Osteoblast (primary cell): ENCODE results near the gene ABHD10. TPM values are rescaled to one million over a fixed set of nuclear protein-coding genes. Genes with fewer than 3 reads are reported as not detected.

Experiments used
- DNase-seq: peaks from one replicate; pipeline ENCODE4 v3.0.0; 2011; ENCODE audit warnings: low spot score, mixed read lengths; ENCODE audit not compliant: insufficient read length; ENCODE audit errors: missing footprints
- H2AFZ ChIP-seq: 2 replicates; pipeline ENCODE4 v1.6.0; 2011; ENCODE audit warnings: mild to moderate bottlenecking, low read length
- H3K27ac ChIP-seq: 2 replicates; pipeline ENCODE4 v1.5.1; 2011; ENCODE audit warnings: mild to moderate bottlenecking, low read depth, low read length, moderate library complexity
- H3K27me3 ChIP-seq: 2 replicates; pipeline ENCODE4 v1.6.0; 2012; ENCODE audit warnings: mild to moderate bottlenecking, control low read depth, inconsistent platforms, low read length, moderate library complexity; ENCODE audit not compliant: insufficient read depth
- H3K36me3 ChIP-seq: 2 replicates; pipeline ENCODE4 v1.5.1; 2011; ENCODE audit warnings: mild to moderate bottlenecking, low read length, control low read depth, moderate library complexity; ENCODE audit not compliant: insufficient read depth
- H3K4me1 ChIP-seq: 2 replicates; pipeline ENCODE4 v1.5.1; 2011; ENCODE audit warnings: mild to moderate bottlenecking, low read length, control low read depth, moderate library complexity; ENCODE audit not compliant: insufficient read depth
- H3K4me2 ChIP-seq: 2 replicates; pipeline ENCODE4 v1.6.0; 2011; ENCODE audit warnings: mild to moderate bottlenecking, low read length; ENCODE audit not compliant: insufficient read depth
- H3K4me3 ChIP-seq: fragments of 200-600 bp; sonication (generic); 3 replicates; pipeline ENCODE4 v1.5.1; 2012; ENCODE audit warnings: mild to moderate bottlenecking, low read length, inconsistent platforms; ENCODE audit not compliant: insufficient read depth
- H3K79me2 ChIP-seq: 2 replicates; pipeline ENCODE4 v1.6.0; 2012; ENCODE audit warnings: mild to moderate bottlenecking, low read length, control low read depth, inconsistent platforms; ENCODE audit not compliant: insufficient read depth
- H3K9me3 ChIP-seq: 2 replicates; pipeline ENCODE4 v1.5.1; 2011; ENCODE audit warnings: low read depth, low read length, control low read depth
- H4K20me1 ChIP-seq: 2 replicates; pipeline ENCODE4 v1.6.0; 2012; ENCODE audit warnings: mild to moderate bottlenecking, low read length, control low read depth; ENCODE audit not compliant: insufficient read depth
- CTCF ChIP-seq: IDR thresholded peaks from 2 replicates; pipeline ENCODE4 v1.5.1; 2011; ENCODE audit warnings: mild to moderate bottlenecking, low read depth, low read length, moderate library complexity; ENCODE audit errors: extremely low read depth
- total RNA-seq: library from RNA; depleted of rRNA; stranded (reverse); fragments of >200 nt; gene quantifications from 2 replicates; pipeline ENCODE4 v1.2.3, GENCODE V29; 2012

ABHD10 gene
- total RNA-seq, 1 donor, result 22.8 TPM

GRCh38 chr3:112005091-112005672 is 26.4 kb downstream of the ABHD10 start:
- no peak for TF ChIP-seq CTCF
- Histone ChIP-seq H4K20me1 (no peaks in the 10 kb centered on the region), H3K27ac (no peak overlapping the region), H3K4me2 (no peak overlapping the region), H3K27me3 (no peaks in the 10 kb centered on the region), H3K36me3 (no peaks in the 10 kb centered on the region), H3K4me1 (peaks cover 30% of the 10 kb centered on the region), H2AFZ (peak overlapping the region; percentile 39), H3K9me3 (no peaks in the 10 kb centered on the region), H3K79me2 (no peaks in the 10 kb centered on the region), H3K4me3 (no peak overlapping the region)
- no peak for DNase-seq

- Histone ChIP-seq H3K79me2 (no peaks in the 10 kb centered on the region), H3K27ac (peak overlapping the region; percentile 23), H3K27me3 (no peaks in the 10 kb centered on the region), H3K4me2 (peak overlapping the region; percentile 19), H3K4me3 (no peak overlapping the region), H4K20me1 (no peaks in the 10 kb centered on the region), H2AFZ (no peak overlapping the region), H3K9me3 (no peaks in the 10 kb centered on the region), H3K4me1 (peaks cover 22% of the 10 kb centered on the region), H3K36me3 (no peaks in the 10 kb centered on the region)
- DNase-seq, result no peak
- no peak for TF ChIP-seq CTCF
Measured at GRCh38 chr3:112007633-112008032, 28.8 kb downstream of the ABHD10 start.

GRCh38 chr3:112009670-112010069 is 30.8 kb downstream of the ABHD10 start:
- Histone ChIP-seq H3K27ac (no peak overlapping the region), H2AFZ (no peak overlapping the region), H3K79me2 (no peaks in the 10 kb centered on the region), H3K27me3 (no peaks in the 10 kb centered on the region), H3K4me1 (peaks cover 28% of the 10 kb centered on the region), H3K36me3 (no peaks in the 10 kb centered on the region), H3K4me2 (no peak overlapping the region), H3K9me3 (no peaks in the 10 kb centered on the region), H4K20me1 (no peaks in the 10 kb centered on the region), H3K4me3 (no peak overlapping the region)
- DNase-seq, result no peak
- no peak for TF ChIP-seq CTCF

- H3K27ac ChIP-seq, result no peak overlapping the region
- no peaks in the 10 kb centered on the region for H4K20me1 ChIP-seq
- H2AFZ ChIP-seq, result no peak overlapping the region
- H3K4me3 ChIP-seq, result no peak overlapping the region
- no peak for DNase-seq
- no peak overlapping the region for H3K4me2 ChIP-seq
- H3K9me3 ChIP-seq, result no peaks in the 10 kb centered on the region
- H3K36me3 ChIP-seq, result no peaks in the 10 kb centered on the region
- peaks cover 23% of the 10 kb centered on the region for H3K4me1 ChIP-seq
- H3K27me3 ChIP-seq, result no peaks in the 10 kb centered on the region
- no peak for TF ChIP-seq CTCF
- no peaks in the 10 kb centered on the region for H3K79me2 ChIP-seq
Measured at GRCh38 chr3:112010636-112011035, 31.8 kb downstream of the ABHD10 start.
